ENCODE results near the gene BIRC6.
"Not testable (repeated sequence)": the region's sequence is repeated elsewhere in the genome, so short reads cannot be mapped to it uniquely, and the experiment has no call there.

The BIRC6 gene, protein sequence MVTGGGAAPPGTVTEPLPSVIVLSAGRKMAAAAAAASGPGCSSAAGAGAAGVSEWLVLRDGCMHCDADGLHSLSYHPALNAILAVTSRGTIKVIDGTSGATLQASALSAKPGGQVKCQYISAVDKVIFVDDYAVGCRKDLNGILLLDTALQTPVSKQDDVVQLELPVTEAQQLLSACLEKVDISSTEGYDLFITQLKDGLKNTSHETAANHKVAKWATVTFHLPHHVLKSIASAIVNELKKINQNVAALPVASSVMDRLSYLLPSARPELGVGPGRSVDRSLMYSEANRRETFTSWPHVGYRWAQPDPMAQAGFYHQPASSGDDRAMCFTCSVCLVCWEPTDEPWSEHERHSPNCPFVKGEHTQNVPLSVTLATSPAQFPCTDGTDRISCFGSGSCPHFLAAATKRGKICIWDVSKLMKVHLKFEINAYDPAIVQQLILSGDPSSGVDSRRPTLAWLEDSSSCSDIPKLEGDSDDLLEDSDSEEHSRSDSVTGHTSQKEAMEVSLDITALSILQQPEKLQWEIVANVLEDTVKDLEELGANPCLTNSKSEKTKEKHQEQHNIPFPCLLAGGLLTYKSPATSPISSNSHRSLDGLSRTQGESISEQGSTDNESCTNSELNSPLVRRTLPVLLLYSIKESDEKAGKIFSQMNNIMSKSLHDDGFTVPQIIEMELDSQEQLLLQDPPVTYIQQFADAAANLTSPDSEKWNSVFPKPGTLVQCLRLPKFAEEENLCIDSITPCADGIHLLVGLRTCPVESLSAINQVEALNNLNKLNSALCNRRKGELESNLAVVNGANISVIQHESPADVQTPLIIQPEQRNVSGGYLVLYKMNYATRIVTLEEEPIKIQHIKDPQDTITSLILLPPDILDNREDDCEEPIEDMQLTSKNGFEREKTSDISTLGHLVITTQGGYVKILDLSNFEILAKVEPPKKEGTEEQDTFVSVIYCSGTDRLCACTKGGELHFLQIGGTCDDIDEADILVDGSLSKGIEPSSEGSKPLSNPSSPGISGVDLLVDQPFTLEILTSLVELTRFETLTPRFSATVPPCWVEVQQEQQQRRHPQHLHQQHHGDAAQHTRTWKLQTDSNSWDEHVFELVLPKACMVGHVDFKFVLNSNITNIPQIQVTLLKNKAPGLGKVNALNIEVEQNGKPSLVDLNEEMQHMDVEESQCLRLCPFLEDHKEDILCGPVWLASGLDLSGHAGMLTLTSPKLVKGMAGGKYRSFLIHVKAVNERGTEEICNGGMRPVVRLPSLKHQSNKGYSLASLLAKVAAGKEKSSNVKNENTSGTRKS (N-terminal part only)

GRCh38 chr2:32356681-32357317 is at the start of gene BIRC6:
TSS of gene BIRC6 (plus strand) at chr2:32357023. CDS start at chr2:32357162, 139 bp downstream.
- peak; percentile 68 for DNase-seq (ENCODE audit: low read depth)

- no peak for DNase-seq (ENCODE audit: low read depth)
These were observed 46.2 kb upstream of the BIRC6 start for GRCh38 chr2:32310577-32310976.

GRCh38 chr2:32314886-32315285 is 41.9 kb upstream of the BIRC6 start:
- no peak for DNase-seq (ENCODE audit: low read depth)

DNA sequence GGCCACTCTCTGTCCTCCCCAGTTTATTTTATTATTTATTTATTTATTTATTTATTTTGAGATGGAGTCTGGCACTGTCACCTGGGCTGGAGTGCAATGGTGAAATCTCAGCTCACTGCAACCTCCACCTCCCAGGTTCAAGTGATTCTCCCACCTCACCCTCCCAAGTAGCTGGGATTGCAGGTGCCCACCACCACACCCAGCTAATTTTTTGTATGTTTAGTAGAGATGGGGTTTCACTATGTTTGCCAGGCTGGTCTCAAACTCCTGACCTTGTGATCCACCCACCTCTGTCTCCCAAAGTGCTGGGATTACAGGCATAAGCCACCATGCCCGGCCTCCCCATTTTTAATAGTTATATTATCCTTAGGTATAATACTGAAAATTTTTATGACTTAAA is 28.1 kb upstream of the BIRC6 start:
- not testable (repeated sequence) for DNase-seq (ENCODE audit: low read depth)

- not testable (repeated sequence) for DNase-seq (ENCODE audit: low read depth)
These were observed 27.4 kb upstream of the BIRC6 start for GRCh38 chr2:32329180-32329980.

DNA sequence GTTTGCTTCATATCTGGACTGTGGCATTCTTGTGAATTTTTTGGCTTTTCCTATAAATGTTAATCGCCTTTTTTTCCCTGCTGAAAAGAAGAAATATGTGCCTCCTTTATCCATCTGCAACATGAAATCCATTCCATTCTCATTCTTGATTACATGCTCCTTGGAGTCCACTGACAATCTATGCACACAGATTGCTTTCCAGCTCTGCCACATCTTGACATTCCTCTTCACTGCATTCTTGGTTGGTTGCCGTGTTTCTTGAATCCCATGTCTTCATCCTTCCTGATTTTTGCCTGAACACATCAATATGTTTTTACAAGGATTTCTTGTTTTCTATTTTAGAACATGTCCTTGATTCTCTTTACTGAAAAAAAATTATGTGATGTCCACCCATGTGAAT is 26.7 kb upstream of the BIRC6 start:
- no peak for DNase-seq (ENCODE audit: low read depth)

DNA sequence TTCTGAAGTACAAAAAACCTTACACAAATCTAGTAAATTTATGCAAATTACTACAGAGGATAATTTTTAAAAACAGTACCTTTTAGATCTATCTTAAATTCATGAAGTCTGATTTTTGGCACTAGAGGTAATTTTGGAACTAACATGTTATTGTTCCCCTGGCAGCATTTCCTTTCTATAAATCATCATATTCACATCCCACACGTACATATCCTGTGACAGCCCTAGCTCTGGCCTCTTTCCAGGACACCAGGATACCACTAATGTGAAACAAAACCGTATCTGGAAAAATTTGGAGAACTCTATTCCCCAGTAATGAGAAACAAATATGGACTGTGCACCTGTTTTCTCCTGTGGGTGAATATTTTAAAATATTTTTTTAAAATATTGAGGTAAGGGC is 14.0 kb upstream of the BIRC6 start:
- DNase-seq (ENCODE audit: low read depth) = no peak

GRCh38 chr2:32350797-32351196 is 6.0 kb upstream of the BIRC6 start:
- not testable (repeated sequence) for DNase-seq (ENCODE audit: low read depth)

GRCh38 chr2:32355976-32356680 is 695 bp upstream of the BIRC6 start:
- DNase-seq (ENCODE audit: low read depth) = no peak

DNA sequence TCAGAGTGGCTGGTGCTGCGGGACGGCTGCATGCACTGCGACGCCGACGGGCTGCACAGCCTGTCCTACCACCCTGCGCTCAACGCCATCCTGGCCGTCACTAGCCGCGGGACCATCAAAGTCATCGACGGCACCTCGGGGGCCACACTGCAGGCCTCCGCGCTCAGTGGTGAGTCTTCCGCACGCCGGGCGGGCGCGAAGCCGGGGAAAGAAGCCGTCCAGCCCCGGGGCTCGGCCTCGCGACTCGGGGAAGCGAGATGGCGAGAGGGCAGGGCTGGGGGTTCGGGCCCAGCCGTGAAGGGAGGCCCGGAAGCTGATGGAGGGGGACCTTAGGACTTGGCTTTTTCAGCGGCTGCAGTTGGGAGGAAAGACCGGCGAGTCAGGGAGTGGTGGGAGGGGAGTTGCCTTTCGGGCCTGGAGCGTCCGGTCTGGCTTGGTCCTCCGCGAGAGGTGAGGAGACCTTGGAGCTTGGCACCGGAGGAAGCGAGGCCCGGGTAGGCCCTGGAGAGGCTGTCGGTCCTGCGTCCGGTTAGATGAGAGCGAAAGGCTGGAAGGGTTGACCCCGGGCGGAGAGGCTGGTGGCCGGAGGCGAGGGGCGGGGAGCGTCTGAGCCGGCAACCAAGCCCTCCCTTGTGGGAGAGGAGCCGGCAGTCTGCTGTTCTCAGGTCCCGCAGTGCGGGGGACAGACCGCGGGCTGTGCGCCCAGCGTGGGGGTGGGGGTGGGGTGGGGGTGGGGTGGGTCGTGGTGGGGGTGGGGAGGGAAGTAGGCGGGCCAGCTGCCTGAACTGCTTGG is 691 bp downstream of the BIRC6 start:
- no peak for DNase-seq (ENCODE audit: low read depth)

DNA sequence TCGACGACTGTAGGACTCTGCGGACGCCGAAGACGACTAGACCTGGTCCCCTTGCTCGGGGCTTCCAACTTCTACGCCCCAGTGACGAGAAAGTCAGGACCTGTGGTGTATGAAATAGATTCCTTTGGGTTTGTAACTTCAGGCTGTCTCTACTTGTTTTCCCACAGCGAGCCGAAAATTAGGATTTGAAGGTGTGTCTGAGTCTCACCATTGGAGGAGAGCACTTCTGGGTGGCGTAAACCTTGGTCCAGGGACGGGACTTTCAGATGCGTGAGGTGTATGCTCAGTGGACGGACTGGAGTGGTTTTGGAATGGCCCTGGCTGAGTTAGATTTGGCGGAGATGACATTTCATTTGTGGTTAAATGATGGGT is 1.3 kb downstream of the BIRC6 start:
- DNase-seq (ENCODE audit: low read depth) = no peak

DNA sequence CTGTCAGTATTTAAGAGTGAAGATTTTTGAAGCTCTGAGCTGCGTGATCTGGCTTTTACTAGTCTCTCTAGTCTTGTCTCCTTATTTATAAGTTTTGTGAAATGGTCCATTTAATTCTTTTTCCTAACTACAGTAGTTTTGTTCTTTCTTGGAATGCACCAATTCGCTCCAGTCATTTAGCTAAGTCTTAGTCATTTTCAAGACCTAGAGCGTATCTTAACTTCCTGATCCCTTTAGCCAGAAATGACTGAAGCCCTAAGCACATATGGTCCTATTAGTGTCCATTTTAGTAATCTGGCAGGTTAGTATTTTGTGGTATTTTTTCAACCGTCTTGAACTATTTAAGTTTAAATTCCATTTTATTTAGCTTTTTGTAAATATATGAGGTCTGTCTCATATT is 3.6 kb downstream of the BIRC6 start:
- no peak for DNase-seq (ENCODE audit: low read depth)

GRCh38 chr2:32362997-32363396 is 6.2 kb downstream of the BIRC6 start:
- not testable (repeated sequence) for DNase-seq (ENCODE audit: low read depth)

- DNase-seq (ENCODE audit: low read depth) = no peak
These were observed 6.8 kb downstream of the BIRC6 start for GRCh38 chr2:32363597-32363996.

- DNase-seq (ENCODE audit: low read depth) = not testable (repeated sequence)
These were observed 7.5 kb downstream of the BIRC6 start for GRCh38 chr2:32364290-32364689.

DNA sequence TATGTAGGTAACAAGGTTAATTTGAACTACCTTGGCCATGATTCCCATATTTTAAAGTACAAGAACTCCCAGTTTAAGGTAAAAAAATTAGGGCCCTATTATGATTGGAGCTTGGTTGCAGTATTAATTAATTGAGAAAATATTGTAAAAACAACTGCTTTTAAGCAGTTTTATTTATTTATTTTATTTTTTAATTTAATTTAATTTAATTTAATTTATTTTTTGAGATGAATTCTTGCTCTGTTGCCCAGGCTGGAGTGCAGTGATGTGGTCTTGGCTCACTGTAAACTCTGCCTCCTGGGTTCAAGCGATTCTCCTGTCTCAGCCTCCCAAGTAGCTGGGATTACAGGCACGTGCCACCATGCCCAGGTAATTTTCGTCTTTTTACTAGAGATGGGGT is 8.9 kb downstream of the BIRC6 start:
- DNase-seq (ENCODE audit: low read depth) = not testable (repeated sequence)

- no peak for DNase-seq (ENCODE audit: low read depth)
These were observed 9.8 kb downstream of the BIRC6 start for GRCh38 chr2:32366595-32366994.

GRCh38 chr2:32369222-32369621 is 12.4 kb downstream of the BIRC6 start:
- no peak for DNase-seq (ENCODE audit: low read depth)

- DNase-seq (ENCODE audit: low read depth) = not testable (repeated sequence)
These were observed 14.1 kb downstream of the BIRC6 start for GRCh38 chr2:32370942-32371341.

All from non-pigmented ciliary epithelial cell (primary cell).